ENCODE measurements around the gene P3H1. TPM values are rescaled to one million over a fixed set of nuclear protein-coding genes. Genes with fewer than 3 reads are reported as not detected.

Gene P3H1
- total RNA-seq, 1 experiment from 2014 or later, result 57.8 TPM

GRCh38 chr1:42765832-42766740 is 742 bp downstream of the P3H1 start:
- peaks cover 17% of the 10 kb centered on the region for H3K4me1 ChIP-seq (ENCODE audit: insufficient read depth, low read length, poor library complexity, severe bottlenecking)
- no peaks in the 10 kb centered on the region for H3K27me3 ChIP-seq (replicated peaks; ENCODE audit: insufficient read depth, low read depth, low read length, poor library complexity)
- H3K4me3 ChIP-seq (ENCODE audit: low read depth, low read length, poor library complexity, severe bottlenecking), result peak overlapping the region; percentile 83
- no TSS peak for BruUV-seq (replicated peaks)
- TF ChIP-seq, protein P1, sequence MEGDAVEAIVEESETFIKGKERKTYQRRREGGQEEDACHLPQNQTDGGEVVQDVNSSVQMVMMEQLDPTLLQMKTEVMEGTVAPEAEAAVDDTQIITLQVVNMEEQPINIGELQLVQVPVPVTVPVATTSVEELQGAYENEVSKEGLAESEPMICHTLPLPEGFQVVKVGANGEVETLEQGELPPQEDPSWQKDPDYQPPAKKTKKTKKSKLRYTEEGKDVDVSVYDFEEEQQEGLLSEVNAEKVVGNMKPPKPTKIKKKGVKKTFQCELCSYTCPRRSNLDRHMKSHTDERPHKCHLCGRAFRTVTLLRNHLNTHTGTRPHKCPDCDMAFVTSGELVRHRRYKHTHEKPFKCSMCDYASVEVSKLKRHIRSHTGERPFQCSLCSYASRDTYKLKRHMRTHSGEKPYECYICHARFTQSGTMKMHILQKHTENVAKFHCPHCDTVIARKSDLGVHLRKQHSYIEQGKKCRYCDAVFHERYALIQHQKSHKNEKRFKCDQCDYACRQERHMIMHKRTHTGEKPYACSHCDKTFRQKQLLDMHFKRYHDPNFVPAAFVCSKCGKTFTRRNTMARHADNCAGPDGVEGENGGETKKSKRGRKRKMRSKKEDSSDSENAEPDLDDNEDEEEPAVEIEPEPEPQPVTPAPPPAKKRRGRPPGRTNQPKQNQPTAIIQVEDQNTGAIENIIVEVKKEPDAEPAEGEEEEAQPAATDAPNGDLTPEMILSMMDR (conservative IDR thresholded peaks at IDR 0.05; ENCODE audit: low read depth, low read length), result peak; percentile 69
- TF ChIP-seq EZH2 (IDR thresholded peaks at IDR 0.05; ENCODE audit: borderline replicate concordance, low read depth, low read length, poor library complexity, severe bottlenecking), result no peak
- CTCF ChIA-PET, result interaction anchor here (0.6 to 2.2 kb wide), 14 partner anchors 14 to 327 kb away, joined by 3 to 13 read pairs (median 8); partner anchors contain the start of gene PPIH
- peak overlapping the region; percentile 89 for H3K27ac ChIP-seq (ENCODE audit: low read depth, low read length, poor library complexity, severe bottlenecking)
- DNase-seq (ENCODE audit: low spot score), result peak; percentile 87
- H3K36me3 ChIP-seq (ENCODE audit: insufficient read depth, low read length, poor library complexity, severe bottlenecking), result peaks cover 11% of the 10 kb centered on the region
- H3K9me3 ChIP-seq (ENCODE audit: low read depth, low read length, poor library complexity, severe bottlenecking), result no peaks in the 10 kb centered on the region
- POLR2A ChIA-PET (ENCODE audit: low non-redundant PET), result interaction anchor here (0.6 to 1.2 kb wide), 3 partner anchors 9 to 159 kb away, joined by 3 to 12 read pairs (median 4); no protein-coding TSS in a partner anchor
- intact Hi-C loops (cut with micrococcal nuclease; ENCODE audit: unreplicated experiment), result no loop called here

GRCh38 chr1:42765269-42765668 is 1.6 kb downstream of the P3H1 start:
- peak overlapping the region; percentile 89 for H3K27ac ChIP-seq (ENCODE audit: low read depth, low read length, poor library complexity, severe bottlenecking)
- no peaks in the 10 kb centered on the region for H3K9me3 ChIP-seq (ENCODE audit: low read depth, low read length, poor library complexity, severe bottlenecking)
- H3K27me3 ChIP-seq (replicated peaks; ENCODE audit: insufficient read depth, low read depth, low read length, poor library complexity), result no peaks in the 10 kb centered on the region
- peaks cover 17% of the 10 kb centered on the region for H3K4me1 ChIP-seq (ENCODE audit: insufficient read depth, low read length, poor library complexity, severe bottlenecking)
- peaks cover 11% of the 10 kb centered on the region for H3K36me3 ChIP-seq (ENCODE audit: insufficient read depth, low read length, poor library complexity, severe bottlenecking)
- no peak for TF ChIP-seq EZH2 (IDR thresholded peaks at IDR 0.05; ENCODE audit: borderline replicate concordance, low read depth, low read length, poor library complexity, severe bottlenecking)
- TF ChIP-seq, protein P1 (conservative IDR thresholded peaks at IDR 0.05; ENCODE audit: low read depth, low read length), result no peak
- intact Hi-C loops (cut with micrococcal nuclease; ENCODE audit: unreplicated experiment), result no loop called here
- no peak for DNase-seq (ENCODE audit: low spot score)
- H3K4me3 ChIP-seq (ENCODE audit: low read depth, low read length, poor library complexity, severe bottlenecking), result peak overlapping the region; percentile 83
- ChIA-PET CTCF (interaction anchor here (1.3 kb wide), 1 partner anchor 15 kb away, joined by 3 read pairs; no protein-coding TSS in a partner anchor), POLR2A (ENCODE audit: low non-redundant PET) (interaction anchor here (0.6 kb wide), 1 partner anchor 76 kb away, joined by 4 read pairs; no protein-coding TSS in a partner anchor)
- TSS peak; percentile 39 for BruUV-seq (replicated peaks)

- Histone ChIP-seq H3K4me3 (ENCODE audit: low read depth, low read length, poor library complexity, severe bottlenecking) (no peak overlapping the region), H3K27ac (ENCODE audit: low read depth, low read length, poor library complexity, severe bottlenecking) (no peak overlapping the region), H3K4me1 (ENCODE audit: insufficient read depth, low read length, poor library complexity, severe bottlenecking) (peaks cover 9% of the 10 kb centered on the region), H3K9me3 (ENCODE audit: low read depth, low read length, poor library complexity, severe bottlenecking) (no peaks in the 10 kb centered on the region), H3K36me3 (ENCODE audit: insufficient read depth, low read length, poor library complexity, severe bottlenecking) (peaks cover 35% of the 10 kb centered on the region), H3K27me3 (replicated peaks; ENCODE audit: insufficient read depth, low read depth, low read length, poor library complexity) (no peaks in the 10 kb centered on the region)
- no TSS peak for BruUV-seq (replicated peaks)
- intact Hi-C loops (cut with micrococcal nuclease; ENCODE audit: unreplicated experiment), result no loop called here
- TF ChIP-seq, protein P1 (conservative IDR thresholded peaks at IDR 0.05; ENCODE audit: low read depth, low read length), result no peak
- TF ChIP-seq EZH2 (IDR thresholded peaks at IDR 0.05; ENCODE audit: borderline replicate concordance, low read depth, low read length, poor library complexity, severe bottlenecking), result no peak
- DNase-seq (ENCODE audit: low spot score), result no peak
- ChIA-PET POLR2A (ENCODE audit: low non-redundant PET) (no interaction called here), CTCF (interaction anchor here (0.7 kb wide), 1 partner anchor 1495 kb away, joined by 3 read pairs; no protein-coding TSS in a partner anchor)
Measured at GRCh38 chr1:42762269-42762668, 4.6 kb downstream of the P3H1 start.
